DMS153 treated with DMSO at 0.1 percent for 48 hours (cell line): ENCODE measurements around the gene ALPI.
"Not testable (repeated sequence)": the region's sequence is repeated elsewhere in the genome, so short reads cannot be mapped to it uniquely, and the experiment has no call there.

Source experiments
- DNase-seq: peaks from one replicate; lab custom pipeline; 2025; ENCODE audit not compliant: unreplicated experiment; lab: John Stamatoyannopoulos, UW

ALPI gene

DNA sequence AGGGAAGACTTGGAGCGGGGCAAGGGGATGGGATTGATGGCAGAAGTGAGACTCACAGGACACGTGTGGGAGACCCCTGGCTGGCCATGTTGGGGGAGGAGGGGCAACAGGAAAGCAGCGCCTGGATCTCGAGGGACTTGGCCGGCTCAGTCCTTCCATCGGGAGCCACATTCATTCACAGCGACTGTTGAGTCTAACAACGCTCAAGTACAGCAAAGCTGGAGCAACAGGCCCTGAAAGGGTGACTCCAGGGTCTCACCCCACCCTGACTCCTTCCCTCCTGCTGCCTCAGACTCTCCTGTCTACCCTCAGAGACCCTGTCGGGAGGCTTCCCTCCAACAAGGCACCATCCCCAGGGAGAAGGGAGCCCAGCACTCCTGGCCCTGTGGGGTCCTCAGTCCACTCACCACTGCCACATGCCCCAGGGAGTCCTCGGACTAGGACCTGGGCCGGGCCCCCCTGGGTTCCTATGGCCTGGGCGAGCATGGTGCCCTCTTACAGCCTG lies 14.8 kb upstream of the ALPI start:
- DNase-seq: no peak

DNA sequence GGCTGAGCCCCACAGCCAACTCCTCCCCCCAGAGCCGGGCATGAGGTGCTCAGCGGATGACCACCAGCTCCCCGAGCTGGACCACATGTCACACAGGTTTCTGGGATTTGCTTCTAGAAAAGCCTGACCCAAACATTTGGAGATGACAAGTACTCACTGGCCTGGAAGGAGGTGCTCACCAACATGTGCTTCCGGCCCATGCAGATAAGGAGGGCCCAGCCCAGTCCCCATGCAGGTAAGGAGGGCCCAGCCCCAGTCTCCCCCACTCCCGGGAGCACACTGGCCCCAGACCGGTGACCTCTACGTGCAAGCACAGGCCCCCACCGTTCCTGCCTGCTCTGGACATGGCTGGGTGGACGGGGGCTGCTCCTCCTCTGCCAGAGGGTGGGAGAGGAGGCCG lies 14.0 kb upstream of the ALPI start:
- DNase-seq: not testable (repeated sequence)

DNA sequence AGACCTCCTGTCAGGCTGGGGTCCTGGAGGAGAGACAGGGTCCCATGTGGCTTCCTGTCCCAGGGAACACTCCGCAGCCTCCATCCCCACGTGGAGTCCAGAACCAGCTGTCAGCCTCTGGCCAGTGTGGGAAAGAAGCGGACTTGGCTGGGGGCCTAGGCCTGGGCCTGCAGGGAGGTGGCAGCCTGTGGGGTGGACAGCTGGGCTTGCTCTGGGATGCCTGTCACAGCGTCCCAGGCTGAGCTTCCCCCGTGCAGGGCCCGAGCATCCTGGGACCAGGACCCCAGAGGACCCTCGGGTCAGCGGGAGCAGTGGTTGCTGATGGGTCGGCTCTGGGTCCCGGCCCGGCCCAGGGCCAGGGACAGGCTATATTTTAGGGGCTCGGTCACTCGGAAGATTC lies 13.5 kb upstream of the ALPI start:
- DNase-seq: not testable (repeated sequence)

DNA sequence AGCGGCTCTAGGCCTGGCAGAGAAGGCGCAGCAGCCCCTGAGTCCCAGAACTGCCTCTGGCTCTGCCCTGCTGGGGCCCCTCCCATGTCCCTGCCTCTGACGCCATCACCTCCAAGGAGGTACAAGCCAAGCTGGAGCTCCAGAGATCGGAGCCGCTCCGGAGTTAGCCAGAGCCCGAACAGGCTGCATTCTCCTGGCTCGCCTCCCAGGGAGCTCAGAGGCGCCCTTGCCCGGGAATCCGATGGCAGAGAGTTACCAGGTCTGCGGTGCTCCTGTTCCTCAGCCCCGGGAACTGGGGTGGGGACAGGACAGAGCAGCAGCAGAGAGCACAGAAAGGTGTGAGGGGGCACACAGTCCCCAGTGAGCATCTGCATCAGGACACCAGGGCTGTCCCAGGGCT lies 12.9 kb upstream of the ALPI start:
- not testable (repeated sequence) for DNase-seq

DNA sequence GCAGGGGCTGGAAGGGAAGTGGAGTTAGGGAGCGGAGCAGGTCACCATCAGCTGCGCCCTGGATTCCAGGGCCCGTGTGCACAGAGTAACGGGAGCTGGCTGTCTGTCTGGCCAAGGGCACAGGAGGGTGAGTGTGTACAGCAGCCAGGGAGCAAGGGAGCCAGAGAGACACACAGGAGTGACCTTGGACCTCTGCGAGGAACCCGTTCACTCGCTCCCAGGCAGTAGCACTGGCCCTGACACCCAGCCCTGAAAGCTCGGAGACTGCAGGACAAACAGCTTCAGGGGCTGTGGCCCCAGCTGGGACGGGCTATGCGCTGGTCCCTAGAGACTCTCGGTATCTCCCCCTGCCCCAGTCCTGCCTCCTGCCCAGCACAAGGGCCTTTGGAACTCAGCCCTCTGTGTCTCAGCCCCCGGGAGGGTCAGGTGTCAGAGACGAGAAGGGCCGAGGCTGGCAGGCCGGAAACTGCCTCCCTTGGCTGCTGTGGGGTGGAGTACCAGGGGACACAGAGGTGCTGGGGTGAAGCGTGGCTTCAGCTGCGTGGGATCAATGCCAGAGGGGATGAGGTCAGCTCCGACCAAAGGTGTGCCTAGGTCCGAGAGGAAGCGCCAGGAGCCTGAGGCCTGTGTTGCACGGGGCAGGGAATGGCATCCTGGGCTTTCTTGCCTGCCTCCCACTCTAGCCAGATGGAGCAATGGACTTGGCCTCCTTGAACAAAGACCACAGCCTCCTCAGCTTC lies 12.1 kb upstream of the ALPI start:
- not testable (repeated sequence) for DNase-seq

DNA sequence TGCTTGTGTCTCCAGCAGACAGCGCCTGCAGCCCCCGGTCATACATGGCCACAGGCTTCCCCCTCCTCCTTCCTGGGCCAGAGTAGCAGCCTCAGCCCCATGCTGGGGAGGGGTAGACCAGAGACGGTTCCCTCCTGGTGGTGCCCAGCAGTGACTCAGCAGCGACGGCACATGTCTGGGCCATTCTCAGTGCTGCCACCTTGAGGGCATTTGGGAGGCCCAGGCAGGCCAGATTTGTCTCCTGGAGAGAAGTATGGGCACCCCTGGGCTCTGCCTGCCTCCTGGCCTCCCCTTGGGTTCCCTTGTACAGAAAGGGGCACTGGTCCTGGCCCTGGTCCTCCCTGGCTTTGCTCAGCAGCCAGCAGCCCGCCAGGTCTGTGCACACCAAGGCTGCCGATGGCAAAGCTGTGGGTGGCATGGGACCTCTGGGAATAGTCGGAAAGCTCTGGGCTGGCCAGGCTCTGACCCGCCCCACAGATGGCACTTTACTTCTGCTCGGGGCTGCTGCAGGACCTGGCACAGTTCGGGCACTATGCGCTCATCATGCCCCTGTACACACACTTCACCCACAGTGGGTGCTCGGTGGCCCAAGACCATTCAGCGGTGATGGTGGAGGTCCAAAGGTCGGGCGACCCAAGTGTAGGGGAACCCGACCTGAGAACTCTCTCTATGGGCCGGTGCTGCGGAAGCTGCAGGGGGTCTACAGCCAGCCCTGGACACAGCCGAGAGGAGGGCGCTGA lies 11.4 kb upstream of the ALPI start:
- no peak for DNase-seq

DNA sequence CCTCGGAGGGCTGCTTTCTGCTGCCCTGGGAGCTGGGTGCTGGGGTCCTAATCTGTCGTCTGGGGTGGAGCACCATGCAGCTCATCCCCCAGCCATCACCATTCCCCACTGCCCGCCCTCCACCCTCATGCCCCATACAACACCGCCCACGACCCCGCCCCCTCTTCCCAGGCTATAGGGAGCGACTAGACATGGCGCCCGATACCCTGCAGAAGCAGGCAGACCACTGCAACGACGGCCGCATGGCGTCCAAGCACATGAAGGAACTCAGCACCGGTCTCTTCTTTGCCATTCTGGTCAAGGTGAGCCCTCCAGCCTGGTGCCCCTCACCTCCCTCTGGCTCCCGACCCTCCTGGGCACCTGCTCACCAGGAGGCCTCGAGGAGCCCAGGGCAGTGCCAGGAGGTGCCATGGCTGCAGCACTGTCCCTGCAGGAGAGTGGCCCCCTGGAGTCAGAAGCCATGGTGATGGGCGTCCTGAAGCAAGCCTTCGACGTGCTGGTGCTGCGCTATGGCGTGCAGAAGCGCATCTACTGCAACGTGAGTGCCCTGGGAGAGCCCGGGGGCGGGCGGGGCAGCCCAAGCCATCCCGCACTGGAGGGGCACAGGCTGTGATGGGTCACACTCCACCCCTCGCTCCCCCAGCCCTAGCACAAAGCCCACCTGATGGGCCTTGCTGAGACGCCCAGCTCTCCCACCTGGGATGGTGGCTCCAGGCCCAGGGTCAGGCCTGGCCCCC lies 10.6 kb upstream of the ALPI start:
- not testable (repeated sequence) for DNase-seq

DNA sequence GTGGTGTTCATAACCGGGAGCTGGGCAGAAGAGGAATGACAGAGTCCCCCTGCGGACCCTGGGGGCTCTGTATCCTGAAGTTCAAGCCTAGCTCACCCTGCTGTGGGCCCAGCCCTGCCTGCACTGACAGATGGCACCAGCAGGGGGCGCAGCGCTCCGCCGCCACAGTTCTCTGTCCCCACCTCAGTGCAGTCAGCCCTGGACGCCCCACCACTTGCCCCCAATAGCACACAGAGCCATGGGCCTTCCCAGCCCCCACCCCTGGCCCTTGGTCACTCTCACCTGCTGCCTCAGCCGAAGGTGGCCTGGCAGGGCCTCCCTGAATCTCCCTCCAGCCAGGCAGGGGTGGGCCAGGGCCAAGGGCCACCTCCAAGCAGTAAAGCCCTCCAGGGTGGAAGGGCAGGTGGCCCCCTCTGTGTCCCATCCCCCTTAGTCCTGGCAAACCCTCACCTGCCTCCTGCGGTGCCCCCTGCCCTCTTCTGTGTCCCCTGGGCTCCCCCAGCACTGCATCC lies 9.6 kb upstream of the ALPI start:
- DNase-seq: not testable (repeated sequence)

DNA sequence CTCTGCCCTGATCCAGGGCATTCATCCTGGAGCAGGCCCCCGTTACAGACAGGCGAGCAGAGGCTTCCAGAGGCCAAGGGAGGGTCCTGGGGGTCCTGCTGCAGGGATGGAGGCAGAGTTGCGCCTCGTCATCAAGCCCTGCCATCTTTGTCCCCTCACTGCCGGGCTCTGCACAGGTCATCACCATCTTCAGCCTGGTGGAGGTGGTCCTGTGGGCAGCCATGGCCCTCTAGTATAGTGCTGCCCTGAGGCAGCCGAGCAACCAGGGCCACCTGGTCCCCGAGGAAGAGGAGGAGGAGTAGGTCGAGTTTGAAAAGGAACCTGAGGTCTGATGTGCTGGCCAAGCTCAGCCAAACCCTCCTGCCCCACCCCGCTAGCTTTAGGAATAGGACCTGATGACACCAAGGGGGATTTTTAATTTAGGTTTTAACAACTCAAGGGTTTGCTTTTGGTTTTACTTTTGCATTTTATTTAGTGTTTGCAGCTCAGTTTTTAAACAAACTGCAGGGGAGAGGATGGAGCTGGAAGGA lies 8.8 kb upstream of the ALPI start:
- no peak for DNase-seq

DNA sequence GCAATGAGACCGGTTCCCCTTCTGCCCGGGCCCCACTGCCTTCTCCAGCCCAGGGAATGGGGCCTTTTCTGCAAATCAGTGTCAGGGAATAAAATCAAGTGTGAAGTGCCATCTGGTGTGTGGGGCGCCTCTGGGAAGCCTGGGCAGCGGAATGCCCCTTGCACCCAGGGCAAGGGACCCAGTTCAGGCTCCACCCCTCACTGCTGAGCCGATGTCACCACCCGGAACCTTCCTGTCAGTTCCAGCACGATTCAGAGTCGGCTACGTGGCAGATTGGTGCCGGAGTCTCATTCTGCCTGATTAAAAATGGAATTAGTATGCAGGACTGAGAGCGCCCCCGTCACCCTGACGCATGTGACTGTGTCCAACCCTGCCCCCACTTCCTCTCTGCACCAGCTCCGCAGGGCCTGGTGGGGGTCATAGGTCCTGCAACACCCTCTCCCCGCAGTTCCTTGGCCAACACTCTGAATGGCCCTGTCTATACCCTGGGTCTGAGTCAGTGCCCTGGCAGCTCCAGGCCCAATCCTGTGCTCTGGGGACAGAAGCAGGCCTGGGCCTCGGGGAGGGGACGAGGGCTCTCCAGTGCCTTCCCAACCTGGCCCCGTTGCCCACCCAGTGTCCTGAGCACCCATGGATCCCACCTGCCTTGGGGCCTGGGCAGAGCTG lies 8.2 kb upstream of the ALPI start:
- DNase-seq: no peak

DNA sequence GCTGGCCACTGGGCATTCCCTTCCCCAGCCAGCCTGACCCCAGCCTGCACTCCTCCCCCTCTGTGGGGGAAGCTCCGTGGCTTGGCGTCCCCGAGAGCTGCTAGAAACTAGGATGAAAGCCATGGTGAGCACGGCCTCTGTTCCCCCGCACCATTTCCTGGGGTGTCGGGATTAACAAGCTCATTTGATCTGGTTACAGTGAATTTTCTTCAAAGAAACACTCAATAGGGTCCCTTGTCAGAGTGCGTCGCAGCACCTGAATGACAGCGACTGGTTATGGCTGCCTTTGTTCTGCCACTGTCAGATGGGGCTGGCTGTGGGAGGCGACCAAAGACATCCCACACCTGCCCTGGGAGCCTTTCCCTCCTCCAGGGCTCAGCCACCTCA lies 7.7 kb upstream of the ALPI start:
- no peak for DNase-seq

DNA sequence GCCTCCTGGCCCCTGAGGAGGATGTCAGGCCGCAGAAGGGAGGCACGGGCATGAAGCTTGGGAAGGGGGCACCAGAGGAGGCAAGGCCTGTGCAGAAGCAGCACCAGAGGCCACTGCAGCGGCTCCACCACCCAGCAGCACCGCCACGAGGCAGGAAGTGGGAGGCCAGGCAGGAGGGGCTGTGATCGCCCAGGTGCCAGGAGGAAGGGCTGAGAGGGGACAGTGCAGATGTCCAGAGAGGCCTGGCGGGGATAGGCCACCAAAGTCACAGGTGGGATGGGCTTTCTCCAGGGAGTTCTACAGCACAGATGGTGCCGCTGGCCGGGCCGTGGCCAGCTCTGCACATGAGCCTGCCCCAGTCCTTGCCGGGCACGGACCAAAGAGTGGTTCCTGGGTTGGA lies 6.0 kb upstream of the ALPI start:
- DNase-seq: no peak

DNA sequence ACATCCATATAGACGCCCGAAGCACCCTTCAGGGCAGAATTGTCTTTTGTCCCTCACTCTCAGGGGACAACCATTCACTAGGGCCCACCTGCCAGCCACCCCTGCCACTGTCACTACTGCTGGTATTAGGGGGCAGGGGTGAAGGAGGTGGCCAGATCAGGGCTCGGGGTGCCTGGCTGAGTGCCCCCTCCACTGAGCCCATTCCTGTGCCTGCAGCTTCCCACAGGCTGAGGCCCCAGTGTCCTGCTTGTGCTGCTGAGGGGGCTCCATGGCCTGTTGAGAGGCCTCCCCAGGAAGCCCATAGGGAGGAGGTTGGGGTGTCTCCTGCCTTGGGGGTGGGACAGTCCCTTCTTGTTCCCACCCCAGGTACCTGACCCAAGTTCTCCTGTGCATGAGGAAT lies 4.3 kb upstream of the ALPI start:
- not testable (repeated sequence) for DNase-seq

DNA sequence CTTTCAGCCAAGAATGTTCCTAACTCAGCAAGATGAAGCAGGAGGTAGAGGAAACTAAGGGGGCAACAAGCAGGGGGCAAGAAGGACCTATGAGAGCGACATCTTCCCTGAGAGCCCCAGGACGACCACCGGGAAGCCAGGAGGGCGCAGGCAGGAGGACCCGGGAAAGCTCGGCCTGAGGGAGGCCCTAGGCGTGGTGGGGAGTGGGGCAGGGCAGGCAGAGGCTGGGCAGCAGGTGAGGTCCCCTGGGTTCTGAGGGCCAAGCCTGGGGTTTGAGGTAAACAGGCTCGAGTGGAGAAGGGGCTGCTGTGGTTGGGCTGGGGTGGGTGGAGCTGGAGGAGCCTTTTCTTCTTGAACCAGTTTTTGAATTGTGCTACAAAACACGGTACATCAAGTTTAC lies 1.3 kb upstream of the ALPI start:
- DNase-seq: no peak

DNA sequence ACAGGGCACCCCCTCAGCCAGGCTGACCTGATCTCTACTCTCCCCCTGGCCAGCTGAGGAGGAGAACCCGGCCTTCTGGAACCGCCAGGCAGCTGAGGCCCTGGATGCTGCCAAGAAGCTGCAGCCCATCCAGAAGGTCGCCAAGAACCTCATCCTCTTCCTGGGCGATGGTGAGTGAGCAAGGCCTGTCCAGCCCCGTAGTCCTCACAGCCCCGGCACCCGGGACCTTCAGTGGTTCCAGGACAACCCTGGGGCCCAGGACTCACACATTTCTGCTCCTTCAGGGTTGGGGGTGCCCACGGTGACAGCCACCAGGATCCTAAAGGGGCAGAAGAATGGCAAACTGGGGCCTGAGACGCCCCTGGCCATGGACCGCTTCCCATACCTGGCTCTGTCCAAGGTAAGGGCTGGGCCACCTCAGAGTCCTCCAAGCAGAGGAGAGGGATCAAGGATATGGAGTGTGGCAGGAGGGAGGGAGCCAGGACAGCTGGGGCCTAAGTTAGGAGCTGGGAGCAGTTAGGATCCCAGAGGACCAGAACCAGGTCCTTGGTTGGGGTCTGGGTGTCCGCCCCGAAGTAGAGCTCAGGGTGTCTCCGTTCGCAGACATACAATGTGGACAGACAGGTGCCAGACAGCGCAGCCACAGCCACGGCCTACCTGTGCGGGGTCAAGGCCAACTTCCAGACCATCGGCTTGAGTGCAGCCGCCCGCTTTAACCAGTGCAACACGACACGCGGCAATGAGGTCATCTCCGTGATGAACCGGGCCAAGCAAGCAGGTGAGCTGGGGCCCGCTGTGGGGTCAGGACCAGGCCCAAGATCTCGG lies 555 bp downstream of the ALPI start:
- no peak for DNase-seq

DNA sequence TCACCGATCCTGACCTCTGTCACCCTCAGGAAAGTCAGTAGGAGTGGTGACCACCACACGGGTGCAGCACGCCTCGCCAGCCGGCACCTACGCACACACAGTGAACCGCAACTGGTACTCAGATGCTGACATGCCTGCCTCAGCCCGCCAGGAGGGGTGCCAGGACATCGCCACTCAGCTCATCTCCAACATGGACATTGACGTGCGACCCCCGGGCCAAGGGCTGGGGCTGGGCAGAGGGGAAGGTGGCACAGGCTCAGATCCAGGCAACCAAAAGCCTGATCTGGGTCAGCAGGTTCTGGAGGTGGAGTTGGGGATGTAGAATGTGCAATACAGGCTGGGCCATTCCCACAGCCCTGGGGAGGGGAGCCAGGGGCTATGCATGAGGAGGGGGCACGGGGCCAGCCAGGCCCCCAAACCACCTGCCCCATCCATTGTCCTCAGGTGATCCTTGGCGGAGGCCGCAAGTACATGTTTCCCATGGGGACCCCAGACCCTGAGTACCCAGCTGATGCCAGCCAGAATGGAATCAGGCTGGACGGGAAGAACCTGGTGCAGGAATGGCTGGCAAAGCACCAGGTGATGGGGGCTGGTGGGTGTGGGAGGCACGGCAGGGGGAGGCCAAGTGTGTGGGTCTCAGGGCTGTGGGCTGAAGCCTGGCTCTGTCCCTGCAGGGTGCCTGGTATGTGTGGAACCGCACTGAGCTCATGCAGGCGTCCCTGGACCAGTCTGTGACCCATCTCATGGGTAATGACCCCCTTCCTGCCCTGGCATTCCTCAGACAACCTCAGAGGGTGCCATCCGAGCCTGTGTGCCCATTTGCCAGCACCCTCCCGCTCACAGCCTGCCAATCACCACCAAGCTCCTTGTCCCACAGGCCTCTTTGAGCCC lies 1.4 kb downstream of the ALPI start:
- DNase-seq: no peak

DNA sequence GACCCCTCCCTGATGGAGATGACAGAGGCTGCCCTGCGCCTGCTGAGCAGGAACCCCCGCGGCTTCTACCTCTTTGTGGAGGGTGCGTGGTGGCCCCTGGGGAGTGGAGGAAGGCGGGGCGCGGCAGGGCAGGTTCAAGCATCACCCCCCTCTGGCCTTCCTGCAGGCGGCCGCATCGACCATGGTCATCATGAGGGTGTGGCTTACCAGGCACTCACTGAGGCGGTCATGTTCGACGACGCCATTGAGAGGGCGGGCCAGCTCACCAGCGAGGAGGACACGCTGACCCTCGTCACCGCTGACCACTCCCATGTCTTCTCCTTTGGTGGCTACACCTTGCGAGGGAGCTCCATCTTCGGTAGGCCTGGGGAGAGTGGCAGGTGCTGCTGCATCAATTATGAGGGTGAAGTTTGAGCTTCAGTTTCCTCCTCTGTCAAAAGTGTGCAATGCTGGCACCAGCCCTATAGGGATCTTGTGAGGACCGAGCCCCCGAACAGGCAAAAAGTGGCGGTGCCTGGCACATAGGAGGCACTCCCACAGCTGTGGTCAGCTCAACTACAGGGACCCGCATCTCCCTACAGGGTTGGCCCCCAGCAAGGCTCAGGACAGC lies 2.2 kb downstream of the ALPI start:
- DNase-seq: no peak

DNA sequence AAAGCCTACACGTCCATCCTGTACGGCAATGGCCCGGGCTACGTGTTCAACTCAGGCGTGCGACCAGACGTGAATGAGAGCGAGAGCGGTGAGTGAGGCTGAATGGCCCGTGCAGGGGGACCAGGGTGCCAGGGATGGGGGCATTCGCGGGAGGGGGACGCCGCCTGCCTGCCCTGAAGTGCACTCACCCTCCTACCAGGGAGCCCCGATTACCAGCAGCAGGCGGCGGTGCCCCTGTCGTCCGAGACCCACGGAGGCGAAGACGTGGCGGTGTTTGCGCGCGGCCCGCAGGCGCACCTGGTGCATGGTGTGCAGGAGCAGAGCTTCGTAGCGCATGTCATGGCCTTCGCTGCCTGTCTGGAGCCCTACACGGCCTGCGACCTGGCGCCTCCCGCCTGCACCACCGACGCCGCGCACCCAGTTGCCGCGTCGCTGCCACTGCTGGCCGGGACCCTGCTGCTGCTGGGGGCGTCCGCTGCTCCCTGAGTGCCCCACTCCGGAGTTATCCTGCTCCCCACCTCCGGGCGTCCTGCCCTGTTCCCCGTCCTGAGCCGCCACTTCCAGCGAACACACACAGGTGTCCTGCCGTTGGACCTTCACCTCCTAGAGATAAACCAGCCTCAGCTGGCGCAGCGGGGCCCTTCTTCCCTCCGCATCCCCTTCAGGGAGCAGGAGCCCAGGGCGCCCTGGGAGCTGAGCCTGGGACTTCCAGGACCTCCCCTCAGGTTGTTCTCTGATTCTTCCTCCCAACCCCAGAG lies 2.9 kb downstream of the ALPI start:
- no peak for DNase-seq
